ENCODE measurements around the gene LEMD2. TPM values are rescaled to one million over a fixed set of nuclear protein-coding genes. Genes with fewer than 3 reads are reported as not detected.
A peak's percentile ranks its signal among the peaks of the same experiment; 100 is the strongest.

Gene LEMD2
- total RNA-seq, 1 experiment from 2014 or later, result 43.9 TPM

GRCh38 chr6:33754222-33754621 lies 34.7 kb downstream of the LEMD2 start:
- Histone ChIP-seq H3K4me3 (replicated peaks in 1 of 2; ENCODE audit: low read depth in 1 of 2, low read length in 2 of 2) (no peak overlapping the region), H2AFZ (ENCODE audit: low read depth, low read length, poor library complexity, severe bottlenecking) (no peak overlapping the region), H3K79me2 (ENCODE audit: insufficient read depth, low read length) (no peaks in the 10 kb centered on the region), H3K9me2 (ENCODE audit: insufficient read depth) (no peaks in the 10 kb centered on the region), H3K9ac (ENCODE audit: low read length) (no peak overlapping the region), H3K27me3 (ENCODE audit: insufficient read depth, low read length) (no peaks in the 10 kb centered on the region), H3K27ac (ENCODE audit: low read depth, low read length) (no peak overlapping the region), H4K20me1 (ENCODE audit: insufficient read depth) (no peaks in the 10 kb centered on the region), H3K36me3 (ENCODE audit: control insufficient read depth in 1 of 2, insufficient read depth in 2 of 2, low read length in 2 of 2) (no peaks in the 10 kb centered on the region), H3K4me1 (ENCODE audit: control insufficient read depth in 1 of 2, insufficient read depth in 2 of 2, low read length in 2 of 2) (peaks cover 12 to 14% of the 10 kb centered on the region in 2 experiments; a peak in 3 of 4 replicates), H3K4me2 (ENCODE audit: low read length) (no peak overlapping the region), H3K9me3 (ENCODE audit: control insufficient read depth in 1 of 2, insufficient read depth in 1 of 2, low read depth in 1 of 2, low read length in 2 of 2) (no peaks in the 10 kb centered on the region)
- ChIA-PET CTCF (no interaction called here), POLR2A (no interaction called here), RAD21 (ENCODE audit: low non-redundant PET in 1 of 2, low total read pairs in 2 of 2, uncharacterized antibody in 2 of 2, unreplicated experiment in 2 of 2) (no interaction called here)
- no peak for ATAC-seq
- BruUV-seq (replicated peaks), result no TSS peak
- no peak for DNase-seq (ENCODE audit: low read depth, low spot score)
- TF ChIP-seq CTCF (IDR thresholded peaks at IDR 0.05 in 2 of 3, conservative IDR thresholded peaks at IDR 0.05 in 1 of 3; ENCODE audit: borderline replicate concordance in 1 of 3, insufficient read depth in 1 of 3, low read depth in 2 of 3, low read length in 2 of 3) (no peak), SP1 (IDR thresholded peaks at IDR 0.05; ENCODE audit: low read depth) (no peak), YY1 (IDR thresholded peaks at IDR 0.05; ENCODE audit: extremely low read depth, insufficient replicate concordance, low read depth, low read length) (no peak), RAD21 (IDR thresholded peaks at IDR 0.05; ENCODE audit: low read depth) (no peak), SIN3A (IDR thresholded peaks at IDR 0.05; ENCODE audit: low read depth) (no peak), ELF1 (IDR thresholded peaks at IDR 0.05; ENCODE audit: borderline replicate concordance, low read depth) (no peak), POLR2A (IDR thresholded peaks at IDR 0.05; ENCODE audit: borderline replicate concordance, extremely low read depth, insufficient read depth, insufficient read length) (no peak), EZH2 (IDR thresholded peaks at IDR 0.05) (no peak)
- intact Hi-C loops (cut with micrococcal nuclease), result no loop called here

GRCh38 chr6:33752646-33753015 lies 36.3 kb downstream of the LEMD2 start:
- Histone ChIP-seq H3K9me3 (ENCODE audit: control insufficient read depth in 1 of 2, insufficient read depth in 1 of 2, low read depth in 1 of 2, low read length in 2 of 2) (no peaks in the 10 kb centered on the region), H4K20me1 (ENCODE audit: insufficient read depth) (no peaks in the 10 kb centered on the region), H3K9me2 (ENCODE audit: insufficient read depth) (no peaks in the 10 kb centered on the region), H3K27ac (ENCODE audit: low read depth, low read length) (no peak overlapping the region), H3K27me3 (ENCODE audit: insufficient read depth, low read length) (no peaks in the 10 kb centered on the region), H3K9ac (ENCODE audit: low read length) (no peak overlapping the region), H3K4me1 (ENCODE audit: control insufficient read depth in 1 of 2, insufficient read depth in 2 of 2, low read length in 2 of 2) (peaks cover 7 to 9% of the 10 kb centered on the region in 2 experiments; a peak in 3 of 4 replicates), H3K4me3 (replicated peaks in 1 of 2; ENCODE audit: low read depth in 1 of 2, low read length in 2 of 2) (no peak overlapping the region), H3K79me2 (ENCODE audit: insufficient read depth, low read length) (no peaks in the 10 kb centered on the region), H3K4me2 (ENCODE audit: low read length) (0 out of 2 replicates have a peak overlapping the region, but pooled peaks have one; percentile 5), H3K36me3 (ENCODE audit: control insufficient read depth in 1 of 2, insufficient read depth in 2 of 2, low read length in 2 of 2) (no peaks in the 10 kb centered on the region), H2AFZ (ENCODE audit: low read depth, low read length, poor library complexity, severe bottlenecking) (no peak overlapping the region)
- ATAC-seq, result no peak
- ChIA-PET CTCF (interaction anchor here (0.8 kb wide), 1 partner anchor 19 kb away, joined by 4 read pairs; no protein-coding TSS in a partner anchor), RAD21 (ENCODE audit: low non-redundant PET in 1 of 2, low total read pairs in 2 of 2, uncharacterized antibody in 2 of 2, unreplicated experiment in 2 of 2) (no interaction called here), POLR2A (no interaction called here)
- intact Hi-C loops (cut with micrococcal nuclease), result no loop called here
- BruUV-seq (replicated peaks), result no TSS peak
- no peak for DNase-seq (ENCODE audit: low read depth, low spot score)
- TF ChIP-seq EZH2 (IDR thresholded peaks at IDR 0.05) (no peak), SIN3A (IDR thresholded peaks at IDR 0.05; ENCODE audit: low read depth) (no peak), ELF1 (IDR thresholded peaks at IDR 0.05; ENCODE audit: borderline replicate concordance, low read depth) (no peak), SP1 (IDR thresholded peaks at IDR 0.05; ENCODE audit: low read depth) (no peak), TCF7L2 (IDR thresholded peaks at IDR 0.05; ENCODE audit: borderline replicate concordance, extremely low read depth, insufficient read depth, insufficient read length) (no peak), FOSL1 (IDR thresholded peaks at IDR 0.05; ENCODE audit: low read depth) (no peak)
- TF ChIP-seq, protein P1, sequence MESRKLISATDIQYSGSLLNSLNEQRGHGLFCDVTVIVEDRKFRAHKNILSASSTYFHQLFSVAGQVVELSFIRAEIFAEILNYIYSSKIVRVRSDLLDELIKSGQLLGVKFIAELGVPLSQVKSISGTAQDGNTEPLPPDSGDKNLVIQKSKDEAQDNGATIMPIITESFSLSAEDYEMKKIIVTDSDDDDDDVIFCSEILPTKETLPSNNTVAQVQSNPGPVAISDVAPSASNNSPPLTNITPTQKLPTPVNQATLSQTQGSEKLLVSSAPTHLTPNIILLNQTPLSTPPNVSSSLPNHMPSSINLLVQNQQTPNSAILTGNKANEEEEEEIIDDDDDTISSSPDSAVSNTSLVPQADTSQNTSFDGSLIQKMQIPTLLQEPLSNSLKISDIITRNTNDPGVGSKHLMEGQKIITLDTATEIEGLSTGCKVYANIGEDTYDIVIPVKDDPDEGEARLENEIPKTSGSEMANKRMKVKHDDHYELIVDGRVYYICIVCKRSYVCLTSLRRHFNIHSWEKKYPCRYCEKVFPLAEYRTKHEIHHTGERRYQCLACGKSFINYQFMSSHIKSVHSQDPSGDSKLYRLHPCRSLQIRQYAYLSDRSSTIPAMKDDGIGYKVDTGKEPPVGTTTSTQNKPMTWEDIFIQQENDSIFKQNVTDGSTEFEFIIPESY (IDR thresholded peaks at IDR 0.05; ENCODE audit: extremely low read depth, insufficient replicate concordance, low read length), result no peak
